HCT116 (cell line): ENCODE data around the gene CDC42EP1. TPM values are rescaled to one million over a fixed set of nuclear protein-coding genes. Genes with fewer than 3 reads are reported as not detected.

Experiments
- ATAC-seq: fragments of 200-7000 bp; cut with Tn5 transposase; 2 replicates; pipeline ENCODE4 v1.9.1; 2020; ENCODE audit warnings: mild to moderate bottlenecking, moderate library complexity
- BruUV-seq: library from RNA; stranded (reverse); fragments of 400-500 nt; replicated peaks from 2 replicates; lab custom pipeline; 2021; lab: Mats Ljungman, UMichigan
- CTCF ChIA-PET: fragments of 300-600 bp; sonication (Branson Sonifier 250); formaldehyde crosslinking; loops from one replicate; lab custom pipeline; 2021; ENCODE audit warnings: antibody characterized with exemption; lab: Charles Lee
- POLR2A ChIA-PET: fragments of 300-600, 350-600 bp; sonication (Branson Sonifier 250); formaldehyde crosslinking; loops from one replicate; lab custom pipeline; 2021; ENCODE audit warnings: antibody characterized with exemption; lab: Charles Lee
- RAD21 ChIA-PET, 2 experiments: fragments of 300-600 bp; sonication (Branson Sonifier 250); formaldehyde crosslinking; loops; one replicate each; lab custom pipeline; 2023; ENCODE audit warnings: low total read pairs in 2 of 2; ENCODE audit not compliant: uncharacterized antibody in 2 of 2, unreplicated experiment in 2 of 2, low non-redundant PET in 1 of 2; lab: Charles Lee
- DNase-seq: peaks from one replicate; pipeline ENCODE4 v3.0.0-alpha.2; 2010; ENCODE audit warnings: low read depth, low spot score
- H2AFZ ChIP-seq: fragments of 200-600 bp; shearing (Covaris generic), sonication (generic); 2 replicates; pipeline ENCODE4 v1.6.1; 2017; ENCODE audit warnings: low read depth, mixed run types, mixed read lengths, antibody characterized with exemption, low read length; ENCODE audit not compliant: poor library complexity, severe bottlenecking
- H3K27ac ChIP-seq: 2 replicates; pipeline ENCODE4 v1.5.1; 2012; ENCODE audit warnings: low read depth, low read length
- H3K27me3 ChIP-seq: fragments of 200-600 bp; sonication (generic); 2 replicates; pipeline ENCODE4 v1.6.1; 2016; ENCODE audit warnings: mixed run types, low read length, mixed read lengths; ENCODE audit not compliant: insufficient read depth
- H3K36me3 ChIP-seq, 2 experiments: fragments of 200-500 bp in 1 of 2; fragments of 200-600 bp in 1 of 2; sonication (Bioruptor generic) in 1 of 2; sonication (generic) in 1 of 2; 2 replicates each; pipeline versions ENCODE4 v1.5.1 to v1.6.1; 2014 to 2016; ENCODE audit warnings: low read length in 2 of 2, inconsistent platforms in 1 of 2, mixed read lengths in 1 of 2, mixed run types in 1 of 2; ENCODE audit not compliant: insufficient read depth in 2 of 2, control insufficient read depth in 1 of 2
- H3K4me1 ChIP-seq, 2 experiments: fragments of 200-600 bp in 1 of 2; sonication (generic) in 1 of 2; 2 replicates each; pipeline versions ENCODE4 v1.5.1 to v1.6.1; 2012 to 2017; ENCODE audit warnings: low read length in 2 of 2, inconsistent platforms in 1 of 2, mild to moderate bottlenecking in 1 of 2, mixed read lengths in 1 of 2, mixed run types in 1 of 2, moderate library complexity in 1 of 2; ENCODE audit not compliant: insufficient read depth in 2 of 2, control insufficient read depth in 1 of 2
- H3K4me2 ChIP-seq: fragments of 200-600 bp; sonication (generic); 2 replicates; pipeline ENCODE4 v1.6.1; 2017; ENCODE audit warnings: mixed run types, low read length, mixed read lengths
- H3K4me3 ChIP-seq, 2 experiments: fragments of 200-600 bp in 1 of 2; sonication (generic) in 1 of 2; replicated peaks in 1 of 2; 2 replicates each; pipeline ENCODE4 v1.5.1; 2011 to 2016; ENCODE audit warnings: low read length in 2 of 2, control low read depth in 1 of 2, low read depth in 1 of 2, mild to moderate bottlenecking in 1 of 2, mixed read lengths in 1 of 2, mixed run types in 1 of 2
- H3K79me2 ChIP-seq: fragments of 200-600 bp; sonication (generic); 2 replicates; pipeline ENCODE4 v1.6.1; 2017; ENCODE audit warnings: mild to moderate bottlenecking, mixed run types, low read length, moderate library complexity, mixed read lengths; ENCODE audit not compliant: insufficient read depth
- H3K9ac ChIP-seq: fragments of 200-600 bp; sonication (generic); 2 replicates; pipeline ENCODE4 v1.6.1; 2016; ENCODE audit warnings: low read length, mixed read lengths
- H3K9me2 ChIP-seq: fragments of 200-600 bp; sonication (generic), shearing (Covaris generic); 2 replicates; pipeline ENCODE4 v1.6.1; 2017; ENCODE audit warnings: mixed run types, mild to moderate bottlenecking, moderate library complexity; ENCODE audit not compliant: insufficient read depth
- H3K9me3 ChIP-seq, 2 experiments: fragments of 200-500 bp in 1 of 2; fragments of 200-600 bp in 1 of 2; sonication (Bioruptor generic) in 1 of 2; sonication (generic) in 1 of 2; 2 replicates each; pipeline ENCODE4 v1.6.1; 2014 to 2017; ENCODE audit warnings: low read length in 2 of 2, mixed read lengths in 2 of 2, inconsistent platforms in 1 of 2, low read depth in 1 of 2, mild to moderate bottlenecking in 1 of 2, mixed run types in 1 of 2, moderate library complexity in 1 of 2; ENCODE audit not compliant: control insufficient read depth in 1 of 2, insufficient read depth in 1 of 2
- H4K20me1 ChIP-seq: fragments of 200-600 bp; sonication (generic), shearing (Covaris generic); 2 replicates; pipeline ENCODE4 v1.6.1; 2017; ENCODE audit warnings: mixed run types, mild to moderate bottlenecking, moderate library complexity; ENCODE audit not compliant: insufficient read depth
- EGR1 ChIP-seq: IDR thresholded peaks from 2 replicates; pipeline ENCODE4 v1.6.1; 2012; ENCODE audit warnings: low read depth
- ELF1 ChIP-seq: IDR thresholded peaks from 2 replicates; pipeline ENCODE4 v1.6.1; 2012; ENCODE audit warnings: low read depth, borderline replicate concordance
- EZH2 ChIP-seq: fragments of 200-600 bp; sonication (generic); IDR thresholded peaks from 2 replicates; pipeline ENCODE4 v1.6.1; 2017; ENCODE audit warnings: antibody characterized with exemption, mixed run types
- EZH2phosphoT487 ChIP-seq: fragments of 200-600 bp; IDR thresholded peaks from 2 replicates; pipeline ENCODE4 v1.6.1; 2018; ENCODE audit warnings: antibody characterized with exemption, borderline replicate concordance
- JUND ChIP-seq: IDR thresholded peaks from 2 replicates; pipeline ENCODE4 v1.6.1; 2012
- MAX ChIP-seq: IDR thresholded peaks from 2 replicates; pipeline ENCODE4 v1.6.1; 2012
- POLR2A ChIP-seq: IDR thresholded peaks from 2 replicates; pipeline ENCODE4 v1.7.0; 2011; ENCODE audit warnings: borderline replicate concordance; ENCODE audit not compliant: insufficient read depth, insufficient read length; ENCODE audit errors: extremely low read depth
- POLR2AphosphoS5 ChIP-seq: IDR thresholded peaks from 2 replicates; pipeline ENCODE4 v1.6.1; 2011; ENCODE audit warnings: mild to moderate bottlenecking, low read depth, low read length, moderate library complexity
- RAD21 ChIP-seq: IDR thresholded peaks from 2 replicates; pipeline ENCODE4 v1.6.1; 2012; ENCODE audit warnings: low read depth, mild to moderate bottlenecking
- SIN3A ChIP-seq: IDR thresholded peaks from 2 replicates; pipeline ENCODE4 v1.6.1; 2012; ENCODE audit warnings: low read depth
- SP1 ChIP-seq: IDR thresholded peaks from 2 replicates; pipeline ENCODE4 v1.6.1; 2012; ENCODE audit warnings: low read depth
- SRF ChIP-seq: IDR thresholded peaks from 2 replicates; pipeline ENCODE4 v1.6.1; 2012; ENCODE audit warnings: low read depth
- YY1 ChIP-seq: IDR thresholded peaks from 2 replicates; pipeline ENCODE4 v1.6.1; 2011; ENCODE audit warnings: low read length, low read depth, moderate library complexity, mild to moderate bottlenecking; ENCODE audit not compliant: insufficient replicate concordance; ENCODE audit errors: extremely low read depth
- ZFX ChIP-seq: fragments of 450-650 bp; IDR thresholded peaks from 2 replicates; pipeline ENCODE4 v1.6.1; 2017
- ZNF274 ChIP-seq: fragments of 200-500 bp; sonication (Bioruptor generic); IDR thresholded peaks from 2 replicates; pipeline ENCODE4 v1.6.1; 2014; ENCODE audit warnings: mild to moderate bottlenecking, low read depth, low read length, inconsistent platforms
- intact Hi-C: fragments of 100-400 bp; cut with micrococcal nuclease; formaldehyde crosslinking; loops from 2 replicates; pipeline ENCODE4 v1.10.0; 2022
- total RNA-seq: library from RNA; stranded (reverse); gene quantifications from one replicate; pipeline ENCODE4 v1.2.1, GENCODE V29; 2021; ENCODE audit not compliant: unreplicated experiment
- TF ChIP-seq, protein P1 (sequence below): IDR thresholded peaks from 2 replicates; pipeline ENCODE4 v1.6.1; 2012
- TF ChIP-seq, protein P2 (sequence below): IDR thresholded peaks from 2 replicates; pipeline ENCODE4 v1.6.1; 2011; ENCODE audit warnings: mild to moderate bottlenecking, low read length, moderate library complexity; ENCODE audit not compliant: insufficient replicate concordance; ENCODE audit errors: extremely low read depth

The CDC42EP1 gene
- total RNA-seq, 1 experiment from 2014 or later, result 160 TPM

- TF ChIP-seq MAX (no peak), ZNF274 (no peak), SP1 (no peak), SIN3A (no peak)
Measured at GRCh38 chr22:37558815-37559214, 1.5 kb upstream of the CDC42EP1 start (continued).

DNA sequence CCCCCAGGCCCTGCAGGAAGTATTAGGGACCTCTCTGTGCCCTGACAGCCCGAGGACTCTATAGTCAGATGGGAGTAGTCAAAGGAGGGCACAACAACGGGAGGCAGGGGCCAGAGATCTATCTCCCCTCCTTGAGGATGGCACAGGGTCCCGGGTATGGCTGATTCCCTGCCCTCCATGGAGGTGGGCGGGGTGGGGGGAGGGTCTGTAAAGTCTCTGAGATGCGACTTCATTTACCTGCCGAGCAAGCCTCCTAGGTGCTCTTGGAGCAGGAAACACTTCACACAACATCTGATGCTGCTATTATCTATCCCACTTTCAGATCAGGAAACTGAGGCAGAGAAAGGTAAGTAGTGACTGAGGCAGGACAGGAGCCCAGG lies 769 bp upstream of the CDC42EP1 start:
- no peaks in the 10 kb centered on the region for H3K9me2 ChIP-seq
- H4K20me1 ChIP-seq, result no peaks in the 10 kb centered on the region
- H3K4me3 ChIP-seq, result peak overlapping the region; percentile 82 to 90
- peak overlapping the region; percentile 93 for H3K4me2 ChIP-seq
- H3K9me3 ChIP-seq, result no peaks in the 10 kb centered on the region
- intact Hi-C loops, result no loop called here
- H3K36me3 ChIP-seq, result peaks cover 0 to 18% of the 10 kb centered on the region in 2 experiments; a peak in 1 of 4 replicates
- ChIA-PET RAD21 (interaction anchor here in 1 of 2 experiments (0.6 kb wide), 1 partner anchor 10 kb away, joined by 9 read pairs; no protein-coding TSS in a partner anchor), CTCF (interaction anchor here (0.7 to 1.4 kb wide), 4 partner anchors 10 to 33 kb away, joined by 3 to 5 read pairs (median 4); no protein-coding TSS in a partner anchor), POLR2A (interaction anchor here (0.6 to 0.9 kb wide), 2 partner anchors 43 to 158 kb away, joined by 3 to 6 read pairs; no protein-coding TSS in a partner anchor)
- H3K79me2 ChIP-seq, result peaks cover 42% of the 10 kb centered on the region
- H2AFZ ChIP-seq, result no peak overlapping the region
- ATAC-seq (no peak), DNase-seq (no peak)
- BruUV-seq, result no TSS peak
- H3K4me1 ChIP-seq, result peaks cover 39 to 57% of the 10 kb centered on the region in 2 experiments
- H3K9ac ChIP-seq, result peak overlapping the region; percentile 95
- TF ChIP-seq SP1 (no peak), EZH2 (no peak), JUND (no peak), ELF1 (no peak), SRF (no peak), RAD21 (no peak), SIN3A (no peak), ZFX (no peak), YY1 (no peak), EZH2phosphoT487 (no peak), POLR2A (no peak), EGR1 (no peak), POLR2AphosphoS5 (no peak)
- TF ChIP-seq, protein P1, sequence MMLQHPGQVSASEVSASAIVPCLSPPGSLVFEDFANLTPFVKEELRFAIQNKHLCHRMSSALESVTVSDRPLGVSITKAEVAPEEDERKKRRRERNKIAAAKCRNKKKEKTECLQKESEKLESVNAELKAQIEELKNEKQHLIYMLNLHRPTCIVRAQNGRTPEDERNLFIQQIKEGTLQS, result no peak
- TF ChIP-seq, protein P2, sequence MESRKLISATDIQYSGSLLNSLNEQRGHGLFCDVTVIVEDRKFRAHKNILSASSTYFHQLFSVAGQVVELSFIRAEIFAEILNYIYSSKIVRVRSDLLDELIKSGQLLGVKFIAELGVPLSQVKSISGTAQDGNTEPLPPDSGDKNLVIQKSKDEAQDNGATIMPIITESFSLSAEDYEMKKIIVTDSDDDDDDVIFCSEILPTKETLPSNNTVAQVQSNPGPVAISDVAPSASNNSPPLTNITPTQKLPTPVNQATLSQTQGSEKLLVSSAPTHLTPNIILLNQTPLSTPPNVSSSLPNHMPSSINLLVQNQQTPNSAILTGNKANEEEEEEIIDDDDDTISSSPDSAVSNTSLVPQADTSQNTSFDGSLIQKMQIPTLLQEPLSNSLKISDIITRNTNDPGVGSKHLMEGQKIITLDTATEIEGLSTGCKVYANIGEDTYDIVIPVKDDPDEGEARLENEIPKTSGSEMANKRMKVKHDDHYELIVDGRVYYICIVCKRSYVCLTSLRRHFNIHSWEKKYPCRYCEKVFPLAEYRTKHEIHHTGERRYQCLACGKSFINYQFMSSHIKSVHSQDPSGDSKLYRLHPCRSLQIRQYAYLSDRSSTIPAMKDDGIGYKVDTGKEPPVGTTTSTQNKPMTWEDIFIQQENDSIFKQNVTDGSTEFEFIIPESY, result no peak
- H3K27ac ChIP-seq, result peak overlapping the region; percentile 99
- H3K27me3 ChIP-seq, result no peaks in the 10 kb centered on the region
